Measurements from ENCODE around the gene RITA1. TPM values are rescaled to one million over a fixed set of nuclear protein-coding genes. Genes with fewer than 3 reads are reported as not detected.
A peak's percentile ranks its signal among the peaks of the same experiment; 100 is the strongest.

The RITA1 gene
- total and polyA plus RNA-seq, 2 donors (not counting 3 experiments of a cell fraction or from before 2014, with no cell fraction given), result 20.7 to 21.3 TPM

DNA sequence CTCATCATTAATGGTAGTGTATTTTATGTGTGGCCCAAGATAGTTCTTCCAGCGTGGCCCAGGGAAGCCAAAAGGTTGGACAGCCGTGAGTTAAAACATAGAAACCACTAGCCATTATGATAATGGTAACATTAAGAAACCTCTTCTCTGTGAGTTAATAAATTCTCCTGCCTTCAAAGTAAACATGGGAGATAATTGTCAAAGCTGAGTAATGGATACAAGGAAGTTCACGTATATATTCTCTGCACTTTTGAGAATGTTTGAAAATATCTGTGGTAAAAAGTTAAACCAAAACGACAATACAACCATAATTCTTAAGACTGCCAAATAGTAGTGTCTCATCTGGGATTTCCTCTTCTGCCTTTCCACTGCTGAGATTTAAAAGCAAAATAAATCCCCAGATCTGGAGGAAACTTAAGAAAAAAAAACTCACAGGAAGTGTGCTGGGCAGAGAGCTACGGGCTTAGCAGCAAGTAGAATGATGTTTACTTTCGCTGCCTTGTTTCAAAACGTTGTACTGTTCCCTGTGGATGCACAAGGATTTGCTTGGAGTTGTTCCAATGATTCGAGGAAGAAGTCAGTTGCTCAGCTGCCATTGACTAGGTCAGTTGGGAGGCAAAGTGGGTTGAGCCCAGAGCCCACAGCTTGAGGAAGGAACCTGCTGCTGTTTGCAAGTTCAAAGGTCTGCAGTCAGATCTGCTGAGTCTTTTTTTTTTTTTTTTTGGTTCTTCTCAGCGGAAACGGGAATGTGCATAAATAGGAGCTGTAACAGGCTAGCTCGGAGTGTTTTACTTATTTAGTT is 37.4 kb downstream of the RITA1 start:
- TF ChIP-seq POLR2AphosphoS5 (IDR thresholded peaks at IDR 0.05; ENCODE audit: insufficient read depth, low read depth, low read length) (peak; percentile 74), POLR2A (IDR thresholded peaks at IDR 0.05; ENCODE audit: low read depth, low read length) (no peak), FOS (IDR thresholded peaks at IDR 0.05; ENCODE audit: borderline replicate concordance, insufficient read depth, low read length) (no peak)
- TF ChIP-seq, protein P1, sequence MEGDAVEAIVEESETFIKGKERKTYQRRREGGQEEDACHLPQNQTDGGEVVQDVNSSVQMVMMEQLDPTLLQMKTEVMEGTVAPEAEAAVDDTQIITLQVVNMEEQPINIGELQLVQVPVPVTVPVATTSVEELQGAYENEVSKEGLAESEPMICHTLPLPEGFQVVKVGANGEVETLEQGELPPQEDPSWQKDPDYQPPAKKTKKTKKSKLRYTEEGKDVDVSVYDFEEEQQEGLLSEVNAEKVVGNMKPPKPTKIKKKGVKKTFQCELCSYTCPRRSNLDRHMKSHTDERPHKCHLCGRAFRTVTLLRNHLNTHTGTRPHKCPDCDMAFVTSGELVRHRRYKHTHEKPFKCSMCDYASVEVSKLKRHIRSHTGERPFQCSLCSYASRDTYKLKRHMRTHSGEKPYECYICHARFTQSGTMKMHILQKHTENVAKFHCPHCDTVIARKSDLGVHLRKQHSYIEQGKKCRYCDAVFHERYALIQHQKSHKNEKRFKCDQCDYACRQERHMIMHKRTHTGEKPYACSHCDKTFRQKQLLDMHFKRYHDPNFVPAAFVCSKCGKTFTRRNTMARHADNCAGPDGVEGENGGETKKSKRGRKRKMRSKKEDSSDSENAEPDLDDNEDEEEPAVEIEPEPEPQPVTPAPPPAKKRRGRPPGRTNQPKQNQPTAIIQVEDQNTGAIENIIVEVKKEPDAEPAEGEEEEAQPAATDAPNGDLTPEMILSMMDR (IDR thresholded peaks at IDR 0.05; ENCODE audit: extremely low read depth in 1 of 2, insufficient read depth in 1 of 2, low read depth in 1 of 2, low read length in 2 of 2), result no peak
- peak overlapping the region; percentile 71 for H3K9ac ChIP-seq (replicated peaks; ENCODE audit: extremely low read depth, insufficient read depth, low read length)
- peak; percentile 97 for DNase-seq (ENCODE audit: low read depth, low spot score)
- CTCF ChIA-PET, result interaction anchor here (0.7 to 2.1 kb wide), 11 partner anchors 10 to 203 kb away, joined by 3 to 9 read pairs (median 4); no protein-coding TSS in a partner anchor
- no peaks in the 10 kb centered on the region for H3K27me3 ChIP-seq (ENCODE audit: control insufficient read depth in 2 of 2, insufficient read depth in 2 of 2, low read length in 2 of 2)
- peaks cover 6% of the 10 kb centered on the region for H3K79me2 ChIP-seq (ENCODE audit: control insufficient read depth, insufficient read depth, low read length)
- peak overlapping the region; percentile 94 for H3K4me2 ChIP-seq (ENCODE audit: insufficient read depth, low read length)
- H3K4me1 ChIP-seq (ENCODE audit: control insufficient read depth, extremely low read depth, insufficient read depth, low read length), result peaks cover 26% of the 10 kb centered on the region
- POLR2A ChIA-PET, result interaction anchor here (0.6 to 2.7 kb wide), 8 partner anchors 9 to 67 kb away, joined by 3 to 15 read pairs (median 6); partner anchors contain the start of gene DDX54
- H3K27ac ChIP-seq (ENCODE audit: insufficient read depth, low read depth, low read length), result peak overlapping the region; percentile 12
- no peaks in the 10 kb centered on the region for H3K36me3 ChIP-seq (ENCODE audit: control insufficient read depth in 2 of 2, extremely low read depth in 1 of 2, insufficient read depth in 2 of 2, low read length in 2 of 2)
- H2AFZ ChIP-seq (ENCODE audit: low read depth, low read length), result peak overlapping the region; percentile 16
- no peaks in the 10 kb centered on the region for H4K20me1 ChIP-seq (replicated peaks; ENCODE audit: control insufficient read depth, extremely low read depth, insufficient read depth, low read length)
- intact Hi-C loops (cut with micrococcal nuclease) (loop anchor here (1.0 to 10.0 kb wide), 2 partner anchors 23 to 112 kb away; partner anchors contain the start of gene SLC8B1), dilution Hi-C loops (cut with MboI; ENCODE audit: extremely low pct_ligation_motif_present, low sequenced_read_pairs) (no loop called here)
- H3K9me1 ChIP-seq (replicated peaks; ENCODE audit: control insufficient read depth, extremely low read depth, insufficient read depth, low read length), result no peaks in the 10 kb centered on the region
- no peaks in the 10 kb centered on the region for H3K9me3 ChIP-seq (replicated peaks; ENCODE audit: control insufficient read depth, insufficient read depth, low read length)
- peak; percentile 98 for FAIRE-seq
- no TSS peak for BruUV-seq (replicated peaks)
- H3K4me3 ChIP-seq (replicated peaks in 1 of 3; ENCODE audit: insufficient read depth in 1 of 3, low read depth in 1 of 3, low read length in 3 of 3), result peak overlapping the region in 2 of 3 experiments; percentile 40 to 69
